ENCODE data around the gene ERVW-1. TPM values are rescaled to one million over a fixed set of nuclear protein-coding genes. Genes with fewer than 3 reads are reported as not detected.

The ERVW-1 gene
- total and polyA plus RNA-seq, 2 of the 13 experiments (the other 11 are each of a cell fraction or from before 2014, with no cell fraction given) = not detected

- intact Hi-C loops (cut with micrococcal nuclease; ENCODE audit: unreplicated experiment) = loop anchor here (5.0 to 10.0 kb wide), 3 partner anchors 40 to 592 kb away; partner anchors contain the start of gene MTERF1
- 93% methylated on average over 3 of the region's 3 CpGs for WGBS (ENCODE audit: low lambda C conversion rate)
- in situ Hi-C loops (cut with HindIII; ENCODE audit: extremely low pct_ligation_motif_present, low pct_unique_long_range_greater_than_20kb) = no loop called here
These were observed 15.2 kb downstream of the ERVW-1 start for GRCh38 chr7:92462560-92462959.

More at GRCh38 chr7:92462560-92462959, 15.2 kb downstream of the ERVW-1 start:
- Histone ChIP-seq H2AFZ (ENCODE audit: low read length) (no peak overlapping the region), H3K9me3 (ENCODE audit: low read length) (no peaks in the 10 kb centered on the region), H3K4me1 (ENCODE audit: insufficient read depth, low read length) (no peaks in the 10 kb centered on the region), H3K9ac (ENCODE audit: insufficient read depth, low read depth, low read length) (no peak overlapping the region), H3K4me3 (replicated peaks in 1 of 3; ENCODE audit: insufficient read depth in 1 of 3, low read depth in 2 of 3, low read length in 3 of 3) (no peak overlapping the region), H4K20me1 (ENCODE audit: insufficient read depth, low read length) (no peaks in the 10 kb centered on the region), H3K27me3 (ENCODE audit: control insufficient read depth in 1 of 2, insufficient read depth in 2 of 2, low read length in 2 of 2) (no peaks in the 10 kb centered on the region), H3K27ac (ENCODE audit: extremely low read length, insufficient read depth, low read length) (no peak overlapping the region), H3K79me2 (ENCODE audit: insufficient read depth, low read length) (no peaks in the 10 kb centered on the region), H3K36me3 (replicated peaks in 1 of 2; ENCODE audit: control insufficient read depth in 1 of 2, insufficient read depth in 2 of 2, low read length in 2 of 2) (peaks cover 0 to 2% of the 10 kb centered on the region in 2 experiments; a peak in 1 of 5 replicates), H3K4me2 (ENCODE audit: low read depth, low read length) (no peak overlapping the region)
- ChIA-PET POLR2A (no interaction called here), CTCF (ENCODE audit: low intra/inter-chr PET ratio, low total read pairs) (no interaction called here)
- no TSS peak for BruUV-seq (replicated peaks)
- TF ChIP-seq ZNF432 (CRISPR knock-in tag; IDR thresholded peaks at IDR 0.05; ENCODE audit: borderline replicate concordance) = no peak
- no peak for TF ChIP-seq NR1H2 (CRISPR knock-in tag; IDR thresholded peaks at IDR 0.05; ENCODE audit: borderline replicate concordance, low read depth)
- TF ChIP-seq NFYC (CRISPR knock-in tag; IDR thresholded peaks at IDR 0.05) = no peak
- TF ChIP-seq ZNF775 (CRISPR knock-in tag; IDR thresholded peaks at IDR 0.05; ENCODE audit: borderline replicate concordance) = no peak
- no peak for TF ChIP-seq KLF9 (CRISPR knock-in tag; IDR thresholded peaks at IDR 0.05; ENCODE audit: low read depth)
- TF ChIP-seq, protein P1, sequence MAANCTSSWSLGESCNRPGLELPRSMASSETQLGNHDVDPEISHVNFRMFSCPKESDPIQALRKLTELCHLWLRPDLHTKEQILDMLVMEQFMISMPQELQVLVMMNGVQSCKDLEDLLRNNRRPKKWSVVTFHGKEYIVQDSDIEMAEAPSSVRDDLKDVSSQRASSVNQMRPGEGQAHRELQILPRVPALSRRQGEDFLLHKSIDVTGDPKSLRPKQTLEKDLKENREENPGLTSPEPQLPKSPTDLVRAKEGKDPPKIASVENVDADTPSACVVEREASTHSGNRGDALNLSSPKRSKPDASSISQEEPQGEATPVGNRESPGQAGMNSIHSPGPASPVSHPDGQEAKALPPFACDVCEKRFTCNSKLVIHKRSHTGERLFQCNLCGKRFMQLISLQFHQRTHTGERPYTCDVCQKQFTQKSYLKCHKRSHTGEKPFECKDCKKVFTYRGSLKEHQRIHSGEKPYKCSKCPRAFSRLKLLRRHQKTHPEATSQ (CRISPR knock-in tag; IDR thresholded peaks at IDR 0.05; ENCODE audit: borderline replicate concordance) = no peak
- TF ChIP-seq AGO2 (optimal IDR thresholded peaks at IDR 0.05; ENCODE audit: low read depth, low read length) = no peak
- FAIRE-seq = no peak
- no peak for ATAC-seq
- DNase-seq (ENCODE audit: low spot score) = no peak
